Neural cell (in vitro differentiated cells): ENCODE measurements around the gene CFAP161. TPM values are rescaled to one million over a fixed set of nuclear protein-coding genes. Genes with fewer than 3 reads are reported as not detected.

Experiments
- H2AFZ ChIP-seq: fragments of 200-600, 300-800 bp; sonication (generic), shearing (Covaris generic); 2 replicates; pipeline ENCODE4 v1.6.0; 2014; ENCODE audit warnings: low read depth, mild to moderate bottlenecking, antibody characterized with exemption, low read length, moderate library complexity
- H3F3A ChIP-seq: fragments of 200-600 bp; shearing (Covaris generic); 2 replicates; pipeline ENCODE4 v1.6.1; 2016; ENCODE audit warnings: mild to moderate bottlenecking, moderate library complexity, mixed read lengths, antibody characterized with exemption, low read length; ENCODE audit not compliant: insufficient read depth, poor library complexity, severe bottlenecking
- H3K27ac ChIP-seq: fragments of 200-600, 300-800 bp; sonication (generic), shearing (Covaris generic); 2 replicates; pipeline ENCODE4 v1.5.1; 2014; ENCODE audit warnings: mild to moderate bottlenecking, low read length, moderate library complexity
- H3K27me3 ChIP-seq: fragments of 300-800, 200-600 bp; sonication (generic), shearing (Covaris generic); 2 replicates; pipeline ENCODE4 v1.6.0; 2014; ENCODE audit warnings: mild to moderate bottlenecking, low read depth, low read length, moderate library complexity; ENCODE audit not compliant: insufficient read depth
- H3K36me3 ChIP-seq: fragments of 300-800, 200-600 bp; sonication (generic), shearing (Covaris generic); 2 replicates; pipeline ENCODE4 v1.5.1; 2014; ENCODE audit warnings: mild to moderate bottlenecking, antibody characterized with exemption, low read length, moderate library complexity; ENCODE audit not compliant: insufficient read depth
- H3K4me2 ChIP-seq: fragments of 300-800, 200-600 bp; sonication (generic), shearing (Covaris generic); 2 replicates; pipeline ENCODE4 v1.6.0; 2014; ENCODE audit warnings: mild to moderate bottlenecking, low read length
- H3K4me3 ChIP-seq: fragments of 300-800, 200-600 bp; sonication (generic), shearing (Covaris generic); 2 replicates; pipeline ENCODE4 v1.5.1; 2014; ENCODE audit warnings: mild to moderate bottlenecking, low read length, moderate library complexity
- H3K79me2 ChIP-seq: fragments of 200-600 bp; shearing (Covaris generic); replicated peaks from 2 replicates; pipeline ENCODE4 v1.6.0; 2014; ENCODE audit warnings: mild to moderate bottlenecking, low read length, moderate library complexity; ENCODE audit not compliant: insufficient read depth
- H3K9ac ChIP-seq: fragments of 300-800, 200-600 bp; sonication (generic), shearing (Covaris generic); 2 replicates; pipeline ENCODE4 v1.6.1; 2016; ENCODE audit warnings: mild to moderate bottlenecking, low read length, mixed read lengths
- H3K9me2 ChIP-seq: fragments of 200-600 bp; shearing (Covaris generic); 2 replicates; pipeline ENCODE4 v1.6.1; 2016; ENCODE audit warnings: mild to moderate bottlenecking, low read length, mixed read lengths; ENCODE audit not compliant: insufficient read depth
- H3K9me3 ChIP-seq: fragments of 200-600, 300-800 bp; sonication (generic), shearing (Covaris generic); 2 replicates; pipeline ENCODE4 v1.6.1; 2016; ENCODE audit warnings: mild to moderate bottlenecking, mixed run types, low read length, moderate library complexity, mixed read lengths
- H4K20me1 ChIP-seq: fragments of 200-600 bp; shearing (Covaris generic); 2 replicates; pipeline ENCODE4 v1.6.1; 2016; ENCODE audit warnings: mild to moderate bottlenecking, mixed run types; ENCODE audit not compliant: insufficient read depth
- CTCF ChIP-seq: fragments of 450-650 bp; IDR thresholded peaks from 2 replicates; pipeline ENCODE4 v1.5.1; 2014; ENCODE audit warnings: antibody characterized with exemption, mild to moderate bottlenecking, moderate library complexity; ENCODE audit not compliant: poor library complexity, severe bottlenecking
- EP300 ChIP-seq: fragments of 450-650 bp; conservative IDR thresholded peaks from 2 replicates; pipeline ENCODE4 v1.6.1; 2014; ENCODE audit warnings: antibody characterized with exemption, mild to moderate bottlenecking, moderate library complexity; ENCODE audit not compliant: poor library complexity, severe bottlenecking
- EZH2 ChIP-seq: fragments of 200-600, 300-800 bp; shearing (Covaris generic), sonication (generic); IDR thresholded peaks from 2 replicates; pipeline ENCODE4 v1.6.1; 2014; ENCODE audit warnings: antibody characterized with exemption, low read length, borderline replicate concordance, mild to moderate bottlenecking; ENCODE audit not compliant: insufficient read depth, poor library complexity, severe bottlenecking
- MXI1 ChIP-seq: fragments of 450-650 bp; conservative IDR thresholded peaks from 2 replicates; pipeline ENCODE4 v1.6.1; 2014; ENCODE audit warnings: antibody characterized with exemption, mild to moderate bottlenecking; ENCODE audit not compliant: poor library complexity, severe bottlenecking
- POLR2AphosphoS5 ChIP-seq: IDR thresholded peaks from 2 replicates; pipeline ENCODE4 v1.6.1; 2012
- RAD21 ChIP-seq: fragments of 450-650 bp; conservative IDR thresholded peaks from 2 replicates; pipeline ENCODE4 v1.6.1; 2014; ENCODE audit warnings: antibody characterized with exemption, mild to moderate bottlenecking, moderate library complexity
- REST ChIP-seq: IDR thresholded peaks from 2 replicates; pipeline ENCODE4 v1.6.1; 2012; ENCODE audit warnings: borderline replicate concordance
- SMC3 ChIP-seq: fragments of 450-650 bp; conservative IDR thresholded peaks from 2 replicates; pipeline ENCODE4 v1.6.1; 2014; ENCODE audit warnings: antibody characterized with exemption, mild to moderate bottlenecking, moderate library complexity; ENCODE audit not compliant: poor library complexity
- TAF1 ChIP-seq: IDR thresholded peaks from 2 replicates; pipeline ENCODE4 v1.6.1; 2012; ENCODE audit warnings: low read depth
- polyA plus RNA-seq: library from polyadenylated mRNA; depleted of rRNA; stranded (reverse); fragments of >200 nt; gene quantifications from 2 replicates; pipeline ENCODE4 v1.2.3, GENCODE V29; 2014

The CFAP161 gene
- polyA plus RNA-seq, 1 donor from 2014 or later = not detected

GRCh38 chr15:81113204-81113657 lies 20.8 kb upstream of the CFAP161 start:
- H3K27ac ChIP-seq = no peak overlapping the region
- no peaks in the 10 kb centered on the region for H3K9me3 ChIP-seq
- no peaks in the 10 kb centered on the region for H4K20me1 ChIP-seq
- H3K36me3 ChIP-seq = no peaks in the 10 kb centered on the region
- no peak overlapping the region for H3K4me3 ChIP-seq
- no peak overlapping the region for H2AFZ ChIP-seq
- no peaks in the 10 kb centered on the region for H3K27me3 ChIP-seq
- no peak for TF ChIP-seq SMC3
- TF ChIP-seq REST = no peak
- TF ChIP-seq MXI1 = no peak
- TF ChIP-seq TAF1 = no peak
- TF ChIP-seq POLR2AphosphoS5 = no peak
- no peak for TF ChIP-seq CTCF
- no peak for TF ChIP-seq EZH2
- TF ChIP-seq RAD21 = no peak
- no peak for TF ChIP-seq EP300
- H3K4me2 ChIP-seq = no peak overlapping the region
- no peaks in the 10 kb centered on the region for H3K9me2 ChIP-seq
- H3K79me2 ChIP-seq = no peaks in the 10 kb centered on the region
- H3K9ac ChIP-seq = no peak overlapping the region
- H3F3A ChIP-seq = no peaks in the 10 kb centered on the region

GRCh38 chr15:81113861-81114291 lies 20.2 kb upstream of the CFAP161 start:
- Histone ChIP-seq H3K9me2 (no peaks in the 10 kb centered on the region), H3F3A (no peaks in the 10 kb centered on the region), H2AFZ (no peak overlapping the region), H3K79me2 (no peaks in the 10 kb centered on the region), H3K9me3 (no peaks in the 10 kb centered on the region), H3K4me2 (no peak overlapping the region), H3K27me3 (no peaks in the 10 kb centered on the region), H3K36me3 (no peaks in the 10 kb centered on the region), H3K9ac (no peak overlapping the region), H4K20me1 (no peaks in the 10 kb centered on the region), H3K4me3 (no peak overlapping the region), H3K27ac (no peak overlapping the region)
- TF ChIP-seq MXI1 = no peak
- TF ChIP-seq REST = no peak
- TF ChIP-seq CTCF = no peak
- TF ChIP-seq TAF1 = no peak
- TF ChIP-seq SMC3 = no peak
- no peak for TF ChIP-seq EZH2
- no peak for TF ChIP-seq RAD21
- no peak for TF ChIP-seq POLR2AphosphoS5
- TF ChIP-seq EP300 = no peak
